Neural cell (in vitro differentiated cells): ENCODE results near the gene COL5A1.

Experiments used
- EP300 ChIP-seq: fragments of 450-650 bp; conservative IDR thresholded peaks from 2 replicates; pipeline ENCODE4 v1.6.1; 2014; ENCODE audit warnings: antibody characterized with exemption, mild to moderate bottlenecking, moderate library complexity; ENCODE audit not compliant: poor library complexity, severe bottlenecking
- POLR2AphosphoS5 ChIP-seq: IDR thresholded peaks from 2 replicates; pipeline ENCODE4 v1.6.1; 2012
- RAD21 ChIP-seq: fragments of 450-650 bp; conservative IDR thresholded peaks from 2 replicates; pipeline ENCODE4 v1.6.1; 2014; ENCODE audit warnings: antibody characterized with exemption, mild to moderate bottlenecking, moderate library complexity
- TAF1 ChIP-seq: IDR thresholded peaks from 2 replicates; pipeline ENCODE4 v1.6.1; 2012; ENCODE audit warnings: low read depth
- TF ChIP-seq, protein P1 (sequence below): fragments of 450-650 bp; IDR thresholded peaks from 2 replicates; pipeline ENCODE4 v1.5.1; 2014; ENCODE audit warnings: antibody characterized with exemption, mild to moderate bottlenecking, moderate library complexity; ENCODE audit not compliant: poor library complexity, severe bottlenecking

- TF ChIP-seq EP300 (no peak), RAD21 (no peak), POLR2AphosphoS5 (no peak), TAF1 (no peak)
- TF ChIP-seq, protein P1, sequence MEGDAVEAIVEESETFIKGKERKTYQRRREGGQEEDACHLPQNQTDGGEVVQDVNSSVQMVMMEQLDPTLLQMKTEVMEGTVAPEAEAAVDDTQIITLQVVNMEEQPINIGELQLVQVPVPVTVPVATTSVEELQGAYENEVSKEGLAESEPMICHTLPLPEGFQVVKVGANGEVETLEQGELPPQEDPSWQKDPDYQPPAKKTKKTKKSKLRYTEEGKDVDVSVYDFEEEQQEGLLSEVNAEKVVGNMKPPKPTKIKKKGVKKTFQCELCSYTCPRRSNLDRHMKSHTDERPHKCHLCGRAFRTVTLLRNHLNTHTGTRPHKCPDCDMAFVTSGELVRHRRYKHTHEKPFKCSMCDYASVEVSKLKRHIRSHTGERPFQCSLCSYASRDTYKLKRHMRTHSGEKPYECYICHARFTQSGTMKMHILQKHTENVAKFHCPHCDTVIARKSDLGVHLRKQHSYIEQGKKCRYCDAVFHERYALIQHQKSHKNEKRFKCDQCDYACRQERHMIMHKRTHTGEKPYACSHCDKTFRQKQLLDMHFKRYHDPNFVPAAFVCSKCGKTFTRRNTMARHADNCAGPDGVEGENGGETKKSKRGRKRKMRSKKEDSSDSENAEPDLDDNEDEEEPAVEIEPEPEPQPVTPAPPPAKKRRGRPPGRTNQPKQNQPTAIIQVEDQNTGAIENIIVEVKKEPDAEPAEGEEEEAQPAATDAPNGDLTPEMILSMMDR: no peak
Measured at GRCh38 chr9:134724202-134724911, 82.8 kb downstream of the COL5A1 start.
